HG03280 (cell line): ENCODE data around the gene HDAC5.
A peak's percentile ranks its signal among the peaks of the same experiment; 100 is the strongest.
"Not testable (repeated sequence)": the region's sequence is repeated elsewhere in the genome, so short reads cannot be mapped to it uniquely, and the experiment has no call there.

Experiments used
- ATAC-seq: cut with Tn5 transposase; IDR thresholded peaks from one replicate; pipeline ENCODE4 v1.9.1; 2021; ENCODE audit warnings: mild to moderate bottlenecking, moderate library complexity; ENCODE audit not compliant: unreplicated experiment

The HDAC5 gene

DNA sequence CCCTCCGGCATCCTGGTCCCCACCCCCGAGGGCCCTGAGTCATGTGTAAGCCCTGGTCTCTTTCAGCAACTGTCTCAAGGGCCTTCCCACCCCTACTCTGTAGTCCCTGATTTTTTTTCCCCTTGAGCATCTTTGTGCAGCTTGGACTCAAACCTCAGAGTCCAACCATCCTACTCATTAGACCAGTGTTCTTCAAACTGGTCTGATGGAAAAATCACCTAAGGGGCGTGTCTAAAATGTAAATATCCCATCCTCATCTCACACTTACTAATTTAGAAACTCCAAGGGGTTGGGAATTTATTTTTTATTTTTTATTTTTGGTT is 52.3 kb downstream of the HDAC5 start:
- ATAC-seq, result no peak

DNA sequence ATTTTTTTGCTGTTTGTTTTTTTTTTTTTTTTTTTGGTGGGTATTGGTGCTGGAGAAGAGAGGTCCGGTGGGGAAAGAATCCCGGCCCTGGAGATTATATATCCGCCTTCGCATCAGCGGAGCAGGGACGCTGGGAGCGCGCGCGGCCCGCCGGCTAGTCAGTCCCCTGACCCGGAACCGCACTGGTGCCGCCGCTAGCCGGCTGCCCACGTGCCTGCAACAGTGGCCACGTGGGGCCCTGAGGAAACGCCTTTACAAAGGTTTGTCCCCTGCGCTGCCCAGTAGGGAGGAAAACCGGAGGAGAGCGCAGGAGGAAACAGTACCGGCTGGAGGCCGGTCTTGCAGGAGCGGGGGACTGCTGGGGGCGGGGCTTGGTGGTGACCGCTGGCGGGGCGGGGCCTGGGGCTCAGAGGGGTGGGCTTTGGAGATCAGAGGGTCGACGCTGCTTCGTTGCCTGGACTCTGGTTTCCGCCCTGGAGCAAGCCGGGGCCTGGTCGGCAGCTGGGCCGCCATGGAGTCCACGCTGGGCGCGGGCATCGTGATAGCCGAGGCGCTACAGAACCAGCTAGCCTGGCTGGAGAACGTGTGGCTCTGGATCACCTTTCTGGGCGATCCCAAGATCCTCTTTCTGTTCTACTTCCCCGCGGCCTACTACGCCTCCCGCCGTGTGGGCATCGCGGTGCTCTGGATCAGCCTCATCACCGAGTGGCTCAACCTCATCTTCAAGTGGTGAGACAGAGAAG is 52.8 kb downstream of the HDAC5 start, which contains the start of gene G6PC3:
Gene G6PC3, plus strand, starts transcription at position 281 of the 743 bp plus-strand sequence. Its CDS starts 231 bp downstream, at position 512.
- peak; percentile 75 for ATAC-seq

DNA sequence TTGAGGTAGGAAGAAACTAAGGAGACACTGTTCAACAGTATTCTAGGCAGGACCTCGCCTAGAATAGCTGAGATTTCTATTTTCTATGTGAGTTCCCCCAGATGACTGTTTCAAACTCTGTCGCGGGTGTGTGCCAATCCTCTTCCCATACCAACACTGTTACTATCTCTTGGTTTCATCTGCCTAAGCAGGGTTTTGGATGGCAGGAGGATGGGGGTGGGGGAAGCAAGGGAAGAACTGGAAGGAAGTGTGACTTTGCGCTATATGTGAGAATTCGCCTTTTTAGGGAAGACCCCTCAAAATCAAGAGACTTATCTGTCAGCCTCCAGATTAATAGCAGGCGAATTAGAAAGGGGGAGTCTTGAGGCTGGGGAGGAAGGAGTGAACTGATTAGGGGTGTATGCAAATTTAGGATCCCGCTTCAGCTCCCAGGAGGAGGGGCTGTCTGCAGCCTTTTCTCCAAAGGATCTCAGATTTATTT is 53.4 kb downstream of the HDAC5 start:
- peak; percentile 7 for ATAC-seq

DNA sequence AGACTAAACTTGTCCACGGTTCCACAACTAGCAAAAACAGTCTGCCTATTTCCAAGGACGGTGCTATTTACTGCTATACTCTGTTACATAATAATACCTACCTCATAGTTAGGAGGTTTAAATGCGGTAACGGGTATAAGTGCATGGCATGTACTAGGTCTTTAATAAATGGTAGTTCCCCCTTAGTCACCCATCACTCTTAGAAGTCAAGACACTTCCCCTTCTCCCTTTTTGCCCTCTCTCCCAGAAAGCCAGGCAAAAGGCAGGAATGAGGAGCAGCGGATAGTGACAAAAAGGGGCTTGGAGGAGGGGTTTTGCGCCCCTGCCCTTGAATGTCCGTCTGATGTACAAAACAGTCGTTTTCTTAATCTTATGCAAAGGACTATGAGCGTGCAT is 55.9 kb downstream of the HDAC5 start:
- no peak for ATAC-seq

DNA sequence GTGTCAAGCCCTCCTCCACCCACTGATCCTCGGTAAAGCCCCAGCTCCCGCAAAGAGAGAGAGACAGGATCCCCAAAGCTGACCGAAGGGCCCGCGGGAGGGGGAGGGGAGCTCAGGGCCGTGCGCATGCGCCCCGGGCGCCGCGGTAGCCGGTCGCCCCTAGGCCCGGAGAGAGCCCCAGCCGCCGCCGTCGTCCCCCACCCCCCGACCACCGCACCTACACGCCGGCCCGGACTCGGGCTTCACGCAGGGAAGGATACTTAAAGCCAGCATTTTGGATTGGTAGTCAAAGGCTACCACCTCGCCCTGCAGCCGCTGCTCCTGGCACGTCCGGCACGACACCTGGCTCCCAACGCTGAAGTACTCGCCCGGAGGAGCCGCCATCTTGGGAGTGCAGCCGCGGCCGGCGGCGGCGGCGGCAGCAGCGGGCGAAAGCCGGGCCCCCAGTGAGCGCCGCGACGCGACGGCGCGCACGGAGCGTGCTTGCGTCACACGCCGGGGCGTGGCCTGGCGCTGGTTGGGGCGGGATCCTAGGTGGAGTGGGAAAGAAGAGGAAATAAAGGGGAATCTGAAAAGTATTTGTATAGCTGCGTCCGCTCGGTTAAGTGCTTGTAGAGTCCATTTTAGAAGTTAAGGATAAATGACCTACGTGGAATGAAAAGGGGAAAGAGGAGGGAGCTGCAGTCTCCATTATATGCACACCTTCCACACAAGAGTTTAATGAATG is 57.1 kb downstream of the HDAC5 start, which contains the start of gene LSM12:
Gene LSM12, minus strand, starts transcription at position 468 of the 727 bp plus-strand sequence. Its CDS starts 84 bp downstream, at position 384.
- peak; percentile 67 for ATAC-seq

DNA sequence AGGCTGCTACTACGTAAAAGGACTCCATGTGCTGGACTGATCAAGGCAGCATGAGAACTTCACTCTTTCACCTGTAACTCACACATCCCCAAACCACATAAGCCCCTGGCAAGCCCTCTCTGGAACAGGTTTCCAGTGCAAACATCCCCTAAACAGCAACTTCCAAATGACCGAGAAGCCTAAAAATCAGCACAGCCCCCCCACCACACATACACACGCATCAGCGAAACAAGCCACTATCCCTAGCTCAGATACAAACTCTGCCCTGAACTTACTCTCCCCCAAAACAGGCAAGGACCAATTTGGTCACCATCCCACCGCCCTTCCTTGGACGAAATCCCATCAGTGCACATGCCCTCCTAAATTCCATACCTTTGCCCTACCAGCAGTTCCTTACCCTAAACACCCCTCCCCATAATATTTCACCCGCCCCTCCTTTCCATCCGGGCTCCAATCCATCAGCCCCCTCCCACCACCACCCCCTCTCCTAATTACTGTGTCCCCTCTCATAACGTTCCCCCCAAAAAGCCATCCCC is 57.7 kb downstream of the HDAC5 start:
- ATAC-seq, result no peak

DNA sequence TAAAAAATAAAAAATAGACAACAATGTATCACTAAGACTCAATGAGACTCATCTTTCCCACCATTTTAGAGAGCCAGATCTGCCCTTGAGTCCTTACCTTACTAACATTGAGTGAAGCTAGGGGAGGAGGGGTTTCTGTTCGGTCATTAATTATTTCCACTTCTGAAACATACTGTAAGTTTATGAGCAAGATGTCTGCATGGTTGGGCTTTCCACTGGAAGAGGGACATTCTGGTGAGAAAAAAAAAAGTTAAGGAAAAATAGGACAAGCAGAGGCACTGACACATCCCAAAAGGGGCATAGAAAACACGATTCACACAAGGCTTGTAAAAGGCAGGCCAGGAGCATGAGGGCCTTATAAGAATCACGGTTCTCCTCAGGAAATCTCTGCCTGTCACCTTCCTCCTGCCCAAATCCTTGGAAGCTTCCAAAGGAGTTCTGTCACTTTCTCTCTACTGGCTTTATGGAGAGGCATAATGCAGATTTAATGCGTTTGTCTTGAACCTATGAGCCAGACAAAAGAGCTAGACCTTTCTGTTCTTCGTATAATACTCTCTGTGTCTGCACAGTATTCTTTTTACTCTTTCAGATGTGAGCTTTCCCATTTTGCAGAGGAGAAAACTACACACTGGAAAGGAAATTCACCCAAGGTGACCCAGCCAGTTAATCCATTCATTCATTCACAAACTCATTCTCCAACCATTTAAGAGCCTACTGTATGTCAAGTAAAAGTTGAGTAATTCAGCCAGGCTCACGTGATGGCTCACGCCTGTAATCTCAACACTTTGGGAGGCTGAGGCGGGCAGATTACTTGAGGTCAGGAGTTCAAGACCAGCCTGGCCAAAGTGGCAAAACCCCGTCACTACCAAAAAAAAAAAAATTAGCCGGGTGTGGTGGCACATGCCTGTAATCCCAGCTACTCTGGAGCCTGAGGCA is 59.5 kb downstream of the HDAC5 start:
- no peak for ATAC-seq

DNA sequence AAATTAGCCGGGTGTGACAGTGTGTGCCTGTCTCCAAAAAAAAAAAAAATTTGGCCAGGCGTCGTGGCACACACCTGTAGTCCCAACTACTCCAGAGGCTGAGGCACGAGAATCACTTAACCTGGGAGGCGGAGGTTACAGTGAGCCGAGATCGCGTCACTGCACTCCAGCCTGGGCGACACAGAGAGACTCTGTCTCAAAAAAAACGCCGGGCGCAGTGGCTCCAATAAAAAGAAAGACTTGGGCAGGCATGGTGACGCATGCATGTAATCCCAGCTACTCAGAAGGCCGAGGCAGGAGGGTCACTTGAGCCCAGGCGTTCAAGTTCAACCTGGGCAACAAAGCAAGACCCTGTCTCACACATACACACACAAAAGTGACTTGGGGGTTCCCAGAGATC is 60.6 kb downstream of the HDAC5 start:
- ATAC-seq, result no peak

DNA sequence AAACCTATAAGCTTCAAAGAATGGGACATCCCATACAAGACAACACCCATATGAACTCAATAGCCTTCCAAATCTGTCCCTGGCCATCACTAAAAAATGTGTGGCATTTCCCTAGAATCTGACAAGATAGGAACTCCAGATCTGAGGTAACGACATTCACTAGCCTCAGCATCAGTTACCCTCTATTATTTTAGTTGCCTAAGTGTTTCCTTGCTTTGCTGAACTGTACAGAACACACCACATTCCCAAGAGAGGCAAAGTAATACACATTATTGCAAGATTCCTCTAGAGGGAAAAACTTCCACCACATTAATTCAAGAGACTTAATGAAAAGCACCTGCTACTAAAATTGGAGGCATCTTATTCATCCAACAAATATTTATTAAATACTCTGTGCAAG is 62.0 kb downstream of the HDAC5 start:
- ATAC-seq, result no peak

DNA sequence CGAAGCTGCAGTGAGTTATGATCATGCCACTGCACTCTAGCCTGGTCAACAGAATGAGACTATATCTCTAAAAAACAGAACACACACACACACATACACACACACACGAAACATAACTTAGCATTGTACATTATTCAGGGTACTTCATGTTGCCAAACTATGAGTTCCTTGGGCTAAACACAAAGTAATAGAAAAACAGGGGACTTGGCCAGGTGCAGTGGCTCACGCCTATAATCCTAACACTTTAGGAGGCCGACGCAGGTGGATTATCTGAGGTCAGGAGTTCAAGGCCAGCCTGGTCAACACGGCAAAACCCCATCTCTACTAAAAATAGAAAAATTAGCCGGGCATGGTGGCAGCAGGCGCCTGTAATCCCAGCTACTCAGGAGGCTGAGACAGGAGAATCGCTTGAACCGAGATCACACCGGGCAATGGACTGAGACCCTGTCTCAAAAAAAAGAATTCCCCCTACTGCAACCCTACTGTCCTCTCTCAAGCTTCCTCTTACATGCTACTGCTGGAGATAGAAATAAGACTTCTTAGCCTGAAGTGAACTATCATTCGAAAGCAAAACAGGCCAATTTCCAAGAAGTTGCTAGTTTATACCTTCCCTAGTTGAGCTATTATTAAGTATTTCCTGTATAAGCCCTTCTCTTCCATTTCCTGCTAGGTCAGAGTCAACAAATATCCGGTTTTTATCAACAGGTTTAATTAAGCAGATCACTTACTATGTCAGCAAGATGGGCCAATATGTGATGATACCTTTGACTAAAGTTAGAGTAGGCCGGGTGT is 64.1 kb downstream of the HDAC5 start:
- ATAC-seq, result no peak

DNA sequence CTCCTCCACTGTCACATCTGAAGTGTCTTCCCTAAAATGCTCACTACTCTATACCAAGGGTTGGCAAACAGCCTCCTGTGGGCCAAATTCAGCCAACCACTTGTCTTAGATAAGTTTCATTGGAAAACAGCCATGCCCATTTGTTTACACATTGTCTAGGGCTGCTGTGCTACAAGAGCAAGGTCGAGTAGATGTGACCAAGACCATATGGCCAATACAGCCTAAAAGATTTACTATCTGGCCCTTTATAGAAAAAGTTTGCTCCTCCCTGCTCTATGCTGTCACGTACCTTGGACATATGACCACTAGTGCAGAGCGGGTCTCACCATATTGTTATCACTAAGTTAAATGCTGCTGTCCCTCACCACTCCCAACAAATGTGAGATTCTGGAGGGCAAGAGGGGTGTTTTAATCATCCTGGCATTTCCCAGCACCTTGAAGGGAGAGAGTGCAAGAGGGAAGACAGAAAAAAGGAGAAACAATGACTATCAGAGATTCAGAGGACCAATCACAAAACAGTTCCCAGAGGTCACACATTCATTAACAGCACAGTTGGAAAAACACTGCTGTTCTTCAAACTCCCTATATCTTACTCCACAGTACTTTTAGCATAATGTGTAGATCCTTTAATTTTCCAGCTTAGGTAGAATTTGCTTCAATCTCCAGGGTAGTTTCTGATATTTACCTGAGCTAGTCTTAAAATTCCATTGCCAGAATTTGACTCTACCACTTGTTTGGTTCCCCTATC is 70.1 kb downstream of the HDAC5 start:
- ATAC-seq, result no peak

DNA sequence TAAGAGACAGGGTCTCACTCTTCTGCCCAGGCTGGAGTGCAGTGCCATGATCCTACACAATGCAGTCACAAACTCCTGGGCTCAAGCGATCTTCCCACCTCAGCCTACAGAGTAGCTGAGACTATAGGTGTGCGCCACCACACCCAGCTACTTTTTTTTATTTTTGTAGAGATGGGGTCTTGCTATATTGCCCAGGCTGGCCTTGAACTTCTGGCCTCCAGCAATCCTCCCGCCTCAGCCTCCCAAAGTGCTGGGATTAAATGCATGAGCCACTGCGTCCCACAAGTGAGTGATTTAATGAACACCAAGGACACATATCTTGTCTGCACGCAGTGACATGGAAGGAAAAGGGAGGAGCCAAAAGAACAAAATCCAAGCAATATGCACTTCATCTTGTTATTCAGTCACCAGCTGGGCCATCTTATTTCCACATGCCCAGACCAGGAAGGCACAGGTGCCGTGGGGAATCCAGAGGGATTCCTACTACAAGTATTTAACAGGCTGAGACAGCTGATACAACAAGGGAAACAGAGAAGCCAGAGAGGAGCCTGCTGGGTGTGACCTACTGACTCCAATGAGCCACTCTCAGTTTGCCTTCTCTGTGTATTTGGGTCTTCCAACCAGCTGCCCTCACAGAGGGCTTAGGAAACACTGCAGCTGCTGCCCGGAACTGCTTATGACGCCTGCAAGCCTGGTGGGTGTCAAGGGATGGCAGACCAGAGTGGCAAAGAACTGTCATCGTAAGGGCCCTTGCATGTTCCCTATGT is 74.0 kb downstream of the HDAC5 start:
- no peak for ATAC-seq

DNA sequence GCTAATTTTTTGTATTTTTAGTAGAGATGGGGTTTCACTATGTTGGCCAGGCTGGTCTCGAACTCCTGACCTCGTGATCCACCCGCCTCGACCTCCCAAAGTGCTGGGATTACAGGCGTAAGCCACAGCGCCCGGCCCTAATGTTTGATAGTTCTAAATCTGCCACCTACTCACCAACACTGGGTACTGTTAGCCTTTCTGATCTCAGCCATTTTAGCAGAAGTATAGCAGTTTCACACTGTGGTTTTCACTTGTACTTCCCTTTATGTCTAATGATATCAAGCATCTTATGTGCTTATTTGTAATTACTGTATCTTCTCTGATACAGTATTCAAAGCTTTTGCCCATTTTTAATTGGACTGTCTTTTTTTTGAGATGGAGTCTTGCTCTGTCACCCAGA is 76.5 kb downstream of the HDAC5 start:
- ATAC-seq, result not testable (repeated sequence)

DNA sequence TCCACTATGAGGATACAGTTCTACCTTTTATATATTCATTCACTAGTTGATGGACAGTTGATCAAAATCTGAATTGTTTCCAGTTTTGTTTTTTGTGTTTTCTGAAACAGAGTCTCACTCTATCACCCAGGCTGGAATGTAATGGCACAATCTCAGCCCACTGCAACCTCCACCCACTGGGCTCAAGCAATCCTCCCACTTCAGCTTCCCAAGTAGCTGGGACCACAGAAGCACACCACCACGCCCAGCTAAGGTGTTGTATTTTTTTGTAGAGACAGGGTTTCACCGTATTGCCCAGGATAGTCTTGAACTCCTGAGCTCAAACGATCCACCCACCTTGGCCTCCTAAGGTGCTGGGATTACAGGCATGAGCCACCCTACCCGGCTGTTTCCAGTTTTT is 78.0 kb downstream of the HDAC5 start:
- ATAC-seq, result no peak

DNA sequence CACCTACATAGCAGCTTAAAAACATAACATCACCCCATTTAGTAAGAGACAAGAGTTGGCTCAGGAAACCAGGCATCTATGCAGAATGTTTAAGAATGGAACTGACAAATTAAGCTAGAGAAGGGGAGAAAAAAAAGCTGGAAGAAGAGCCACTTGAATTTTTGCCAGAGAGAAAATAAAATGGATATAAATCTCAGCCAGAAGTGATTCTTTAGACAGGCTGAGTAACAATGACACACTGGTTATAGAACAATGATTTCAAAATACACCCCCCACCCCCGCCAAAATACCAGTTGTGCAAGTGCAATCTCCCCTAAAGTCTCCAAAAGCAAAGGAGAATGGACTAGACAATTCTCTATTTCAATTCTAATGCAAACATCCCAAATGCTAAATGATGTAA is 79.4 kb downstream of the HDAC5 start:
- ATAC-seq, result no peak

DNA sequence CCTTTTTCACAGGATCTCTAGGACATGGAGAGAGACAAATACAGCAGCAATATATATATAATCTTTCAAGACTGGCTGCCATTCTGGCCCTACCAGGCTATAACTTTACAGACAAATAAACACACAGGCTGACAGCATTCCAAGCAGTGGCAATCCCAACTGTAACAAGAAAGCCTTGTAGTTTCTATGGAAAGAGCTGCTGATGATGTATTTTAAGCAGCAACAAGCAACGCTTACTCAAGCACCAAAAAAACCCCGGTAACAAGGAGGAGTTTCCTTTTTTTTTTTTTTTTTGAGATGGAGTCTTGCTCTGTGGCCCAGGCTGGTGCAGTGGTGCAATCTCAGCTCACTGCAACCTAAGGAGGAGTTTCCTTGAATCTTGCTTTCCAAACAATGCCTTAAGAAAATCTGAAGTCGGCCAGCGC is 80.2 kb downstream of the HDAC5 start:
- ATAC-seq, result no peak

DNA sequence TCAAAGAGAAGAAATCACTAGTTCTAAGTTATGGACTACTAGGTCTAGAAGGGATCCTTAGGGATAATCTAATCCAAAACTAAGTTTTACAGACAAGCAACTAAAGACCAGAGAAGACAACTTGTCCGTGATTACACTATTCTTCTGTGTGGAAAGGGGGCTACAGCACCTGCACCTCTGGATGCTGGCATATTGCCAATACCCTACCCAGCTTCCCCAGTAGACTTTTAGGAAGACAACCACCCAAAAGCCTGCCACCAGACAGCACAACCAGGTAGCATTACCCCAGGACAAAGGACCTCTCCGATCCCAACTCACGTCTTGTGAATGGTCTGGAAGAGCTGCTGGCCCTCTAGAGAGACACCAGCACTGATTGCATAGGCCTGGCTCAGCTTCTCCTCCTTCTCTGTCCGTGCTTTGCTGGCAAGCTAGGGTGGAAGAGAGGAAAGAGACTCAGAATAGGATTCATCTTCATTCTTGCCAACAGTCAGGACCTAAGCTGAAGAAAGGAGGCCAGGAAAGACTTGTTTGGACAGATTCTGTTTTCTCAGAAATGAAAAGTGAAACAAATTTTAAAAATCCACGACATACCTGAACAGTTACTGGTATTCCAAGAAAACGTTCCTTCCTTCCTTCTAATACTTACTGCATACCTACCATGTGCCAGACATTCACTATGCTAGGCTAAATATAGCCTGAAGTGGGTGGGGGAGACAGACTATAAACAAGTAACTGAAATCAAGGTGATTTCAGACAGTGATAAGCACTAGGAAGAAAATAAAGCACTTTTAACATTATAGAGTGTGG is 83.4 kb downstream of the HDAC5 start:
- no peak for ATAC-seq

DNA sequence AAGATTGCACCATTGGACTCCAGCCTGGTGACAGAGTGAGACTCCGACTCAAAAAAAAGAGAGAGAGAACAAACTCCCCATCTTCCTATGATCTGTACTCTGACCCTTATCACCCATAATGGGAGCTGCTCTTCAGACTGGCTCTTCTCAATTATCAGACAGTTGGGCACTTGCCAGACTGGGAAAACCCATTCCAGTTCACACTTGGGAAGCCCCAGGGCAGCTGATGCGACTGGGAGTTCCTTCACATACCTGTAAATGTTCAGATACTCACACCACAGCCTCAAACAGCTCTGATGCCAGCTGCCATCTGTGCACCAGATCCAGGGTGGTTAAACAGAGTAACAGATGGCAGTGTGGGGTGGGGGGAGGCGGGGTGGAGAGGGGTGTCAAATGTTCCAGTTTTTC is 84.8 kb downstream of the HDAC5 start:
- ATAC-seq, result no peak
